HG03457 (cell line): Measurements from ENCODE around the gene WT1.
"Not testable (repeated sequence)": the region's sequence is repeated elsewhere in the genome, so short reads cannot be mapped to it uniquely, and the experiment has no call there.

Experiments used
- ATAC-seq: cut with Tn5 transposase; IDR thresholded peaks from one replicate; pipeline ENCODE4 v1.9.1; 2021; ENCODE audit warnings: moderate number of reproducible peaks; ENCODE audit not compliant: unreplicated experiment

WT1 gene

GRCh38 chr11:32435511-32435941 lies at the start of gene WT1:
Gene WT1 (minus strand): TSS chr11:32435539.
- ATAC-seq: no peak

GRCh38 chr11:32479291-32479690 lies 44.0 kb upstream of the WT1 start:
- ATAC-seq: no peak

DNA sequence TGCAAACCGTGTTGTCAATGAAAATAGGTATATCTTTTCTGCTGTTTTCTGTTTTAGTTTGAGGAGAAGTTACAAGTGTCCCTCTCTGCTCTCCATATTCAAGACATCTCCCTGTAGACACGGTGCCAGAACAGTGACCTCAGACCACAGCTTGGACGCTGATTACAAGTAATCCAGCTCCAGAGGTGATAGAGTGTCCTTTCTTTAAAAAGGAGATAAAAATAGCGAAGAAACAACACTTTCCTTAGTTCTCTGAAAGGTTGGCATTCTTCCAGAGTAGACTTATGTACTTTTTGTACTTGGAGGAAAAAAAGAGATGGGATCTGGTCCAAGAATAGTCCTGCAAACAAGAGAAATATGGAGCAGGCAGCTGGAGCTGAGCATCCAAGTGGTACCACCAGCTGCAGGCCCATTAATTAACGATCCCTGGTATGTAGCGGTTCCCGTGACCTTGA lies 43.0 kb upstream of the WT1 start:
- ATAC-seq: no peak

- no peak for ATAC-seq
Measured at GRCh38 chr11:32473282-32473909, 38.1 kb upstream of the WT1 start.

DNA sequence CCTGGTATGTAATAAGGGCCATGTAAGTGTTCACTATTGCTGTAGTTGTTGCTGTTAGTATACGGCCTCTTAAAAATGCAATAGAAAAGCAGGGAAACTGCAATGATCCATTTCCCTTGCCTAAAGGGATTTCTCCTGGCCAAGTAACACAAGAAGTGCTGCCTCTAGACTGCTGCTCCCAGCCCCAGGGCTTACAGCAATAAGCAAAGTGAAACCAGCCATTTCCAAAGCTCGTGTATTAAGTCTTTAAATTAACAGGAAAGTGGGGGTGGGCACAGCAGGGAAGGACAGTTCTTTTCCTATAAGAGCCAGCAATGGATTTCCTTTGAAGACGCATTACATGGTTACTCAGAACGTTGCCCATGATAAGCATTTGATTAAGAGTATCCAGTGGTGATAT lies 36.9 kb upstream of the WT1 start:
- ATAC-seq: no peak

- ATAC-seq: not testable (repeated sequence)
Measured at GRCh38 chr11:32471544-32471943, 36.2 kb upstream of the WT1 start.

DNA sequence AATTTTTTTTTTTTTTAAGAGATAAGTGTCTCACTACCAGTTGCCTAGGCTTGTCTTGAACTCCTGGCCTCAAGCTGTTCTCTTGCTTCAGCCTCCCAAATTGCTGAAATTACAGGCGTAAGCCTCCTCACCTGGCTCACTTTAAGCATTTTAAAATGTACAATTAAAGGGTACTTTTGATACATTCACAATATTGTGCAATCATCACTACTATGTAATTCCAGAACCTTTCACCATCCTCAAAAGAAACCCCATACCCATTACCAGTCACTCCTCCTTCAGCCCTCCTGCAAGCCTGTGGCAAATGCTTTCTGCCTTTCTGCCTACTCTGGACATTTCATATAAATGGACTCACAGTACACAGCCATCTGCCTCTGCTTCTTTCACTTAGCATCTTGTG lies 34.5 kb upstream of the WT1 start:
- ATAC-seq: no peak

- no peak for ATAC-seq
Measured at GRCh38 chr11:32466279-32466915, 31.1 kb upstream of the WT1 start.

GRCh38 chr11:32464078-32464477 lies 28.7 kb upstream of the WT1 start:
- ATAC-seq: no peak

GRCh38 chr11:32462011-32462690 lies 26.8 kb upstream of the WT1 start:
- ATAC-seq: no peak

DNA sequence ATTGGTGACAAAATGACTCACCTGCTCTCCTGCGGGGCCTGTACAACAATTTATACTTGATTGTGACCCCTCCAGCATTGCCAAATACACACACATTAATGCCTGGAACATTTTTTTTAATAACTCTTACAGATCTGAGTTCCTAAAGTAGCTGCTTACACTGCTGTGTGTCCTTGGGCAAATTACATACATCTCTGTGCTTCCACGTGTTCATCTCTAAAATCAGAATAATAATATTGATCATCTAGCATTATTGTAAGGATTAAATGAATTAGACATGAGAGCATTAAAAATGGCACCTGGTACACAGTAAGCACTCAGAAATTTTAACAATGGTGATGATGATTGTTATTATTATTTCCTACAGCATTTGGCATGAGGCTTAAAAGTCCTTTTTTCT lies 21.5 kb upstream of the WT1 start:
- no peak for ATAC-seq

- ATAC-seq: no peak
Measured at GRCh38 chr11:32454993-32455392, 19.7 kb upstream of the WT1 start.

- no peak for ATAC-seq
Measured at GRCh38 chr11:32451808-32452207, 16.5 kb upstream of the WT1 start.

- no peak for ATAC-seq
Measured at GRCh38 chr11:32450372-32450771, 15.0 kb upstream of the WT1 start.

- no peak for ATAC-seq
Measured at GRCh38 chr11:32448232-32448631, 12.9 kb upstream of the WT1 start.

GRCh38 chr11:32447252-32447651 lies 11.9 kb upstream of the WT1 start:
- no peak for ATAC-seq

DNA sequence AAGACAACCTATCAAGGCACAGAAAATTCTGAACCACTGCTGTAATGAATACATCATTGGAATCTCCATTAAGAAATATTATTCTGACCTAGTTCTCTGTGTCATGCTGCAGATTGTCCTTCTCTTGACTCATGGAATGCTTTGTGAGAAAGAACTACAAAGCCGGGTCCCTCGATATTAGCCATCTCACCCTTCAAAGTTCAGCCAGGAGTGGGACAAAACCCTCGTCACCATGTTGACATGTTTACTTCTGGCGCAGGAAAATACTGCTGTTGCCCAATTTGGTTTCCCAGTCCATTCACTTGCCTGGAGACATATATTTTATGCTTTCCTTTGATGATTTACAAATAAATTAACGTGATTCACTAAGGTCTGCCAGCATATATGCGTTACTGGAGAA lies 10.9 kb upstream of the WT1 start:
- ATAC-seq: no peak

GRCh38 chr11:32444186-32444585 lies 8.8 kb upstream of the WT1 start:
- ATAC-seq: no peak

GRCh38 chr11:32440916-32441315 lies 5.6 kb upstream of the WT1 start:
- no peak for ATAC-seq

DNA sequence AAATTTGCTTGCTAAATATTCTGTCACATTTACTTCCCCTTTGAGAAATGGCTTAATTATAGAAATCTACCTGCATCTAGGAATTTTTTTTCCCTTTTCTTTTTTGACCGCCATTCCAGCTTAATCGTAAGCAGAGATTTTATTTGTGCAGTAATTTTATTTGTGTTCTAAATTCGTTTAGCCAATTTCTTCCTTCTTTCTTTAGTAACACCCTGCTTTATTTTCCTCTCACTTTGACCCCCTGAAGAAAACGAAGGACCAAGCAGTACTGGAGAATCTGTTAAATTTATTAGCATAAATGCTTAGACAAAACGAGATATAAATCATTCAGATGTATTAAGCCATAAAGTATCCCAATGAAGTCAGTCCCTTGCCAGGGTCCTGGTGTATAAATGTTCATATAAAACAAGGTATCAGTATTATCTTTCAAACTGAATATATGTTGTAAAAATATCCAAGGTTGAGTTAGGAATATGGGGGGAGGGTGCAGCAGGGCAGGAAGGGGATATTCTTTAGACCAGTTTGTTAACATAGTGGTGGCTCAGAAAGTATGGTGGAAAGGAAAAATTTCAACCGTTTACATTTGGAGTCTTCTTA lies 5.1 kb upstream of the WT1 start:
- ATAC-seq: no peak

- ATAC-seq: no peak
Measured at GRCh38 chr11:32439501-32440210, 4.3 kb upstream of the WT1 start.
